Measurements from ENCODE around the gene TRAPPC3. TPM values are rescaled to one million over a fixed set of nuclear protein-coding genes. Genes with fewer than 3 reads are reported as not detected.
"Not testable (repeated sequence)": the region's sequence is repeated elsewhere in the genome, so short reads cannot be mapped to it uniquely, and the experiment has no call there.

Gene TRAPPC3
- total RNA-seq, 4 donors from 2014 or later, result 101 to 156 (median 148) TPM

GRCh38 chr1:36160949-36161485 is 11.7 kb upstream of the TRAPPC3 start:
- H3K4me3 ChIP-seq (replicated peaks in 1 of 3), result peak overlapping the region in 1 of 3 donors; percentile 13
- peaks cover 53 to 81% of the 10 kb centered on the region in 2 donors for H3K4me1 ChIP-seq
- peak overlapping the region; percentile 69 to 90 (median 84) for H3K27ac ChIP-seq
- DNase-seq, result peak; percentile 57 to 59
- no peak for TF ChIP-seq POLR2A (IDR thresholded peaks at IDR 0.05)
- peak in 1 of 6 experiments; percentile 28 for TF ChIP-seq CTCF (IDR thresholded peaks at IDR 0.05)
- no peaks in the 10 kb centered on the region for H3K36me3 ChIP-seq
- WGBS, 2 donors, result 17 to 20% methylated on average over 3 to 12 of the region's 12 CpGs
- H3K27me3 ChIP-seq, result no peaks in the 10 kb centered on the region
- intact Hi-C loops (cut with DNase I), result no loop called here
- no peaks in the 10 kb centered on the region for H3K9me3 ChIP-seq

GRCh38 chr1:36160388-36160948 is 11.2 kb upstream of the TRAPPC3 start:
- H3K36me3 ChIP-seq, result no peaks in the 10 kb centered on the region
- intact Hi-C loops (cut with DNase I), result no loop called here
- 60 to 67% methylated on average over 4 of the region's 4 CpGs for WGBS, 2 donors
- TF ChIP-seq POLR2A (IDR thresholded peaks at IDR 0.05) (no peak), CTCF (IDR thresholded peaks at IDR 0.05) (no peak)
- peaks cover 53 to 77% of the 10 kb centered on the region in 2 donors for H3K4me1 ChIP-seq
- H3K27me3 ChIP-seq, result no peaks in the 10 kb centered on the region
- DNase-seq, result no peak
- peak overlapping the region in 1 of 3 donors; percentile 13 for H3K4me3 ChIP-seq (replicated peaks in 1 of 3)
- no peaks in the 10 kb centered on the region for H3K9me3 ChIP-seq
- peak overlapping the region; percentile 69 to 90 (median 84) for H3K27ac ChIP-seq

- peak overlapping the region in 2 of 3 donors; percentile 84 to 90 for H3K27ac ChIP-seq
- DNase-seq, result no peak
- intact Hi-C loops (cut with DNase I), result no loop called here
- H3K4me1 ChIP-seq, result peaks cover 60 to 80% of the 10 kb centered on the region in 2 donors
- no peaks in the 10 kb centered on the region for H3K36me3 ChIP-seq
- TF ChIP-seq POLR2A (IDR thresholded peaks at IDR 0.05) (no peak), CTCF (IDR thresholded peaks at IDR 0.05) (no peak)
- no peak overlapping the region for H3K4me3 ChIP-seq (replicated peaks in 1 of 3)
- WGBS, 2 donors, result 86 to 90% methylated on average over 10 of the region's 10 CpGs
- no peaks in the 10 kb centered on the region for H3K27me3 ChIP-seq
- no peaks in the 10 kb centered on the region for H3K9me3 ChIP-seq
Observed at GRCh38 chr1:36159614-36160387, 10.5 kb upstream of the TRAPPC3 start.

- intact Hi-C loops (cut with DNase I); H3K9me3 ChIP-seq; DNase-seq; H3K4me3 ChIP-seq (replicated peaks in 1 of 3); H3K27me3 ChIP-seq; H3K36me3 ChIP-seq: not testable (repeated sequence)
- WGBS, 2 donors, result 93 to 94% methylated on average over 10 of the region's 10 CpGs
- Histone ChIP-seq H3K27ac (peak overlapping the region in 2 of 3 donors; percentile 100), H3K4me1 (peaks cover 55 to 73% of the 10 kb centered on the region in 2 donors)
Observed at GRCh38 chr1:36158827-36159252, 9.6 kb upstream of the TRAPPC3 start.

- 59 to 68% methylated on average over 9 of the region's 9 CpGs for WGBS, 2 donors
- H3K27me3 ChIP-seq, result no peaks in the 10 kb centered on the region
- intact Hi-C loops (cut with DNase I), result no loop called here
- H3K36me3 ChIP-seq, result no peaks in the 10 kb centered on the region
- DNase-seq, result no peak
- TF ChIP-seq CTCF (IDR thresholded peaks at IDR 0.05), result no peak
- TF ChIP-seq POLR2A (IDR thresholded peaks at IDR 0.05), result no peak
- H3K9me3 ChIP-seq, result no peaks in the 10 kb centered on the region
- H3K27ac ChIP-seq, result peak overlapping the region; percentile 97 to 100 (median 100)
- H3K4me3 ChIP-seq (replicated peaks in 1 of 3), result peak overlapping the region in 1 of 3 donors; percentile 100
- H3K4me1 ChIP-seq, result peaks cover 51 to 68% of the 10 kb centered on the region in 2 donors
Observed at GRCh38 chr1:36157973-36158826, 8.9 kb upstream of the TRAPPC3 start.
